ENCODE results near the gene TPST2. TPM values are rescaled to one million over a fixed set of nuclear protein-coding genes. Genes with fewer than 3 reads are reported as not detected.

TPST2 gene
- total RNA-seq, 1 experiment from 2014 or later: 50.1 TPM

GRCh38 chr22:26541167-26541819, 48.6 kb downstream of the TPST2 start:
- Histone ChIP-seq H2AK5ac (ENCODE audit: insufficient read length, low read length) (no peak overlapping the region), H3K4ac (ENCODE audit: low read depth, low read length) (no peak overlapping the region), H3K9ac (ENCODE audit: extremely low read depth, insufficient read length, low read length) (no peak overlapping the region), H4K5ac (ENCODE audit: insufficient read length, low read depth, low read length) (no peak overlapping the region), H3K79me1 (ENCODE audit: insufficient read depth, low read depth, low read length, poor library complexity, severe bottlenecking) (peaks cover 10% of the 10 kb centered on the region), H4K8ac (replicated peaks; ENCODE audit: insufficient read length, low read depth, low read length) (no peak overlapping the region), H3T11ph (ENCODE audit: low read length) (no peak overlapping the region), H3K14ac (ENCODE audit: insufficient read depth, low read length) (no peak overlapping the region), H2BK5ac (ENCODE audit: insufficient read length, low read length) (no peak overlapping the region), H2BK12ac (ENCODE audit: insufficient read length, low read depth, low read length) (no peak overlapping the region), H3K9me3 (ENCODE audit: control insufficient read depth, low read depth, low read length) (no peaks in the 10 kb centered on the region), H3K23me2 (ENCODE audit: insufficient read length, low read depth, low read length, poor library complexity, severe bottlenecking) (no peaks in the 10 kb centered on the region), H2AFZ (ENCODE audit: low read length) (no peak overlapping the region), H4K91ac (ENCODE audit: insufficient read length, low read depth, low read length) (no peak overlapping the region), H3K79me2 (ENCODE audit: insufficient read depth, low read length) (peaks cover 12% of the 10 kb centered on the region; the same call in 1 of the 2 replicates), H3K23ac (ENCODE audit: insufficient read length, low read depth, low read length) (no peak overlapping the region), H3K27ac (ENCODE audit: insufficient read length, low read depth, low read length) (no peak overlapping the region), H2BK20ac (ENCODE audit: low read depth, low read length, poor library complexity, severe bottlenecking) (no peak overlapping the region), H2BK120ac (ENCODE audit: low read depth, low read length, poor library complexity, severe bottlenecking) (no peak overlapping the region), H2BK15ac (ENCODE audit: low read depth, low read length) (no peak overlapping the region), H3K4me1 (ENCODE audit: insufficient read depth, low read length) (no peaks in the 10 kb centered on the region), H3K27me3 (ENCODE audit: insufficient read depth, low read length) (no peaks in the 10 kb centered on the region), H4K20me1 (ENCODE audit: control insufficient read depth, insufficient read depth, insufficient read length) (no peaks in the 10 kb centered on the region), H3K4me2 (ENCODE audit: insufficient read depth, insufficient read length, low read length) (no peak overlapping the region), H3K18ac (ENCODE audit: insufficient read length, low read depth, low read length) (no peak overlapping the region), H3K56ac (ENCODE audit: insufficient read length, low read depth, low read length) (no peak overlapping the region)
- DNase-seq: no peak
- no peaks in the 10 kb centered on the region for H3K27me3 Mint-ChIP-seq (ENCODE audit: low read depth)
- H3K9me3 Mint-ChIP-seq: no peaks in the 10 kb centered on the region
- no CpG with 5 or more reads among the region's 47 CpGs for WGBS (ENCODE audit: extremely low coverage, insufficient read length, low lambda C conversion rate)
- no peak overlapping the region for H3K27ac Mint-ChIP-seq
- peaks cover 0 to 5% of the 10 kb centered on the region in 2 experiments; a peak in 2 of 4 replicates for H3K4me1 Mint-ChIP-seq
- H3K36me3 Mint-ChIP-seq (ENCODE audit: insufficient read depth in 1 of 3, low read depth in 3 of 3): peaks cover 25 to 46% (median 41%) of the 10 kb centered on the region in 3 experiments
- no peak overlapping the region for H3K4me3 Mint-ChIP-seq
- no peak for TF ChIP-seq CTCF (conservative IDR thresholded peaks at IDR 0.05)

Data from H9 (cell line).